ENCODE measurements around the gene DOCK2.
"Not testable (repeated sequence)": the region's sequence is repeated elsewhere in the genome, so short reads cannot be mapped to it uniquely, and the experiment has no call there.

Gene DOCK2

DNA sequence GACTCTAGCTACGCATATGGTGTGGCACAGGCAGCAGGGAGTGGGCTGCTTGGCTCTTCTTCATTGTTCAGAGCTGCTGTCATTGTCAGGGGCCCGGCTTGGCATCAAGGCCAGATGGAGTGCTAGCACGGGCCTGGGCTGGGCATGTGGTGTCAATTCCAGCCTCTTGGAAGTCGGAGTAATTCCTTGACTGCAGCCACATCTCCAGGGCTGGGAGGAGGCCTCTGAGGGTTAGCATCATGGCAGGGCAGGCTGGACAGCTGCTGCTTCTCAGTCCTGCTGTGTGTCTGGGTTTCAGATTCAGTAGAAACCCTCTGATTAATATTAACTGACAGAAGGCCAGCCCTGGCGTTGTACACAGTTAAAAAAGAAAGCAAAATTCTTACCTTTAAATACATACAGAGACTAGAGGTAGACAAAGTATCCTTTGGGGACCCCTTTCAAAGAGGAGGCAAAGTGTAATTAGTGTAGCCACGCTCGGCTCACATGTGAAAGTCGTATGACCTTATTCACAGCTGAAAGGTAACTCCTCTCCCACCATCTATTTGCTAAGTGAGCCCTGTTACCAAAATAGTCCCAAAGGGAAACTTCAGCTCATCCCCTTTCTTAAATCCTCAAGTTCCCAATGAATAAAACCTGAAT is 126.4 kb downstream of the DOCK2 start:
- Histone ChIP-seq H2AFZ (ENCODE audit: low read depth, low read length) (no peak overlapping the region), H3K9ac (ENCODE audit: low read depth, low read length) (no peak overlapping the region), H3K9me3 (ENCODE audit: insufficient read depth, low read length, severe bottlenecking) (no peaks in the 10 kb centered on the region), H3K79me2 (ENCODE audit: insufficient read depth, low read length) (no peaks in the 10 kb centered on the region), H3K27ac (ENCODE audit: low read length) (no peak overlapping the region), H3K27me3 (ENCODE audit: insufficient read depth, low read length, poor library complexity) (no peaks in the 10 kb centered on the region), H3K4me1 (ENCODE audit: insufficient read depth, low read length) (no peaks in the 10 kb centered on the region), H3K36me3 (ENCODE audit: insufficient read depth, low read length) (peaks cover 86% of the 10 kb centered on the region), H3K4me3 (ENCODE audit: low read depth in 1 of 2, low read length in 2 of 2) (no peak overlapping the region), H3K4me2 (ENCODE audit: insufficient read depth, low read length) (no peak overlapping the region), H4K20me1 (ENCODE audit: insufficient read depth, low read length) (peaks cover 4% of the 10 kb centered on the region; the same call in 1 of the 2 replicates)
- DNase-seq (no peak), ATAC-seq (ENCODE audit: insufficient read depth, low read depth) (no peak)
- TF ChIP-seq, protein P1, sequence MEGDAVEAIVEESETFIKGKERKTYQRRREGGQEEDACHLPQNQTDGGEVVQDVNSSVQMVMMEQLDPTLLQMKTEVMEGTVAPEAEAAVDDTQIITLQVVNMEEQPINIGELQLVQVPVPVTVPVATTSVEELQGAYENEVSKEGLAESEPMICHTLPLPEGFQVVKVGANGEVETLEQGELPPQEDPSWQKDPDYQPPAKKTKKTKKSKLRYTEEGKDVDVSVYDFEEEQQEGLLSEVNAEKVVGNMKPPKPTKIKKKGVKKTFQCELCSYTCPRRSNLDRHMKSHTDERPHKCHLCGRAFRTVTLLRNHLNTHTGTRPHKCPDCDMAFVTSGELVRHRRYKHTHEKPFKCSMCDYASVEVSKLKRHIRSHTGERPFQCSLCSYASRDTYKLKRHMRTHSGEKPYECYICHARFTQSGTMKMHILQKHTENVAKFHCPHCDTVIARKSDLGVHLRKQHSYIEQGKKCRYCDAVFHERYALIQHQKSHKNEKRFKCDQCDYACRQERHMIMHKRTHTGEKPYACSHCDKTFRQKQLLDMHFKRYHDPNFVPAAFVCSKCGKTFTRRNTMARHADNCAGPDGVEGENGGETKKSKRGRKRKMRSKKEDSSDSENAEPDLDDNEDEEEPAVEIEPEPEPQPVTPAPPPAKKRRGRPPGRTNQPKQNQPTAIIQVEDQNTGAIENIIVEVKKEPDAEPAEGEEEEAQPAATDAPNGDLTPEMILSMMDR (IDR thresholded peaks at IDR 0.05; ENCODE audit: borderline replicate concordance, extremely low read depth, low read length, poor library complexity, severe bottlenecking), result no peak
- TF ChIP-seq EZH2 (IDR thresholded peaks at IDR 0.05; ENCODE audit: borderline replicate concordance, low read depth, low read length, severe bottlenecking), result no peak

DNA sequence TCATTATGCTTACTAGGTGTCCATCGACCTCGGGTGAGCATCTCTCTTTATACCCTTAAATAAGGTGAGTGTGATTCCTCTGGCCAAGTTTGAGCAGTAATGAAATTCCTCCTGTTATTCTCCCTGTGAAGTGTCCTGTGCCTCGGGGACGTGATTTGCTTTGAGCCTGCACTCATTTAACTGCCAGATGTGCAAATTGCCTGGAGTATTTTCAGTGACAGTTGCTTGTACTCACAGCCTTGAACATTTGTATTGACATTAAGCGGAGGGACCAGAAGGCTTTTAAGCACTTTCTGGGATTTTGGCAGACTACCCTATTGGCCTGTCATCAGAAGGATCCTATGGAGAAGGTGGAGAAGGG is 126.9 kb downstream of the DOCK2 start:
- Histone ChIP-seq H3K4me1 (ENCODE audit: insufficient read depth, low read length) (no peaks in the 10 kb centered on the region), H3K36me3 (ENCODE audit: insufficient read depth, low read length) (peaks cover 84% of the 10 kb centered on the region), H3K4me2 (ENCODE audit: insufficient read depth, low read length) (no peak overlapping the region), H3K9me3 (ENCODE audit: insufficient read depth, low read length, severe bottlenecking) (no peaks in the 10 kb centered on the region), H4K20me1 (ENCODE audit: insufficient read depth, low read length) (peaks cover 4% of the 10 kb centered on the region; the same call in 1 of the 2 replicates), H2AFZ (ENCODE audit: low read depth, low read length) (no peak overlapping the region), H3K4me3 (ENCODE audit: low read depth in 1 of 2, low read length in 2 of 2) (no peak overlapping the region), H3K27me3 (ENCODE audit: insufficient read depth, low read length, poor library complexity) (no peaks in the 10 kb centered on the region), H3K79me2 (ENCODE audit: insufficient read depth, low read length) (no peaks in the 10 kb centered on the region), H3K27ac (ENCODE audit: low read length) (no peak overlapping the region), H3K9ac (ENCODE audit: low read depth, low read length) (no peak overlapping the region)
- ATAC-seq (ENCODE audit: insufficient read depth, low read depth) (no peak), DNase-seq (no peak)
- no peak for TF ChIP-seq EZH2 (IDR thresholded peaks at IDR 0.05; ENCODE audit: borderline replicate concordance, low read depth, low read length, severe bottlenecking)
- TF ChIP-seq, protein P1 (IDR thresholded peaks at IDR 0.05; ENCODE audit: borderline replicate concordance, extremely low read depth, low read length, poor library complexity, severe bottlenecking), result no peak

DNA sequence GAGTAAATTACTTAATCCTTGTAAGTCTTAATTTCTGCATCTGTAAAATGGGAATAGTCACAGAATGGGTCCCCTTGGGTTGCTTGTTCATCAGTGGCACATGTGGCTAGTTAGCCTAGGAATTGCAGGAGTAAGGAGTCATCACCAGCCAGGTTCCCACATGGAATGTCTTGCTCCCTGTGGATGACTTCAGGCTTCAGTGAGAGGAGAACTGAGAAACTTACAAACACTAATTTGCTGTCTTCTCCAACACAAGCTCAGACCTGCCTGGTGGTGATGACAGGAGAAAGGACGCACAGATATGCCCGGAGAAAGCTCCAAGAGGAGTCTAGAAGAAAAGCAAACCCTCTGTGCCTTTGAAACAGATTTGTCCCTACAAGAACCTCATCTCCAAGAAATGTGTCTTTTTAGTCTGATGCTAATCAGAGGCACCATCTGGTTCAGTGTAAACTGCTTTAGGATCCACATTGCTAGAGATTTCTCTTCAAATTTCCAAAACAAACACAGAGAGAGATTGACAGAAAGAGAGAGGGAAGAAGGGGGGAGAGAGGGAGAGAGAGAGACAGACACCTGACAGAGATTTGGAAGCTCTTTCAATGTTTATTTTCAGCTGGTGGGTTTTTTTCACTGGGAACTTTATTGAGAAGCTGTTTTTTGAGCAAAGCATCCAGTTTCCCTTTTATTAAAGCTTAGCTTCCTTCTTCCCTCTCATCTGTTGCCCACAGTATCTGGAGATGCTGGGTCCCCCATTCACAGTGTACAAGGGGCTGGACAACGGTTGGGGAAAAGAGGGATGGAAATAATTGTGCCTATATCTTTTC is 128.3 kb downstream of the DOCK2 start:
- no peak for ATAC-seq (ENCODE audit: insufficient read depth, low read depth)
- Histone ChIP-seq H3K79me2 (ENCODE audit: insufficient read depth, low read length) (no peaks in the 10 kb centered on the region), H3K4me3 (ENCODE audit: low read depth in 1 of 2, low read length in 2 of 2) (no peak overlapping the region), H3K27me3 (ENCODE audit: insufficient read depth, low read length, poor library complexity) (no peaks in the 10 kb centered on the region), H3K9me3 (ENCODE audit: insufficient read depth, low read length, severe bottlenecking) (no peaks in the 10 kb centered on the region), H2AFZ (ENCODE audit: low read depth, low read length) (no peak overlapping the region), H3K36me3 (ENCODE audit: insufficient read depth, low read length) (peaks cover 82% of the 10 kb centered on the region), H3K4me1 (ENCODE audit: insufficient read depth, low read length) (no peaks in the 10 kb centered on the region), H3K4me2 (ENCODE audit: insufficient read depth, low read length) (no peak overlapping the region), H3K9ac (ENCODE audit: low read depth, low read length) (no peak overlapping the region), H3K27ac (ENCODE audit: low read length) (no peak overlapping the region), H4K20me1 (ENCODE audit: insufficient read depth, low read length) (peaks cover 11% of the 10 kb centered on the region)
- no peak for TF ChIP-seq EZH2 (IDR thresholded peaks at IDR 0.05; ENCODE audit: borderline replicate concordance, low read depth, low read length, severe bottlenecking)
- TF ChIP-seq, protein P1 (IDR thresholded peaks at IDR 0.05; ENCODE audit: borderline replicate concordance, extremely low read depth, low read length, poor library complexity, severe bottlenecking), result no peak
- no peak for DNase-seq

GRCh38 chr5:169766943-169767342 is 129.9 kb downstream of the DOCK2 start:
- H3K4me2 ChIP-seq (ENCODE audit: insufficient read depth, low read length); H3K27ac ChIP-seq (ENCODE audit: low read length); H3K27me3 ChIP-seq (ENCODE audit: insufficient read depth, low read length, poor library complexity); DNase-seq; H3K9ac ChIP-seq (ENCODE audit: low read depth, low read length); ATAC-seq (ENCODE audit: insufficient read depth, low read depth); H2AFZ ChIP-seq (ENCODE audit: low read depth, low read length); H3K4me1 ChIP-seq (ENCODE audit: insufficient read depth, low read length); H3K4me3 ChIP-seq (ENCODE audit: low read depth in 1 of 2, low read length in 2 of 2); H3K9me3 ChIP-seq (ENCODE audit: insufficient read depth, low read length, severe bottlenecking); H3K79me2 ChIP-seq (ENCODE audit: insufficient read depth, low read length): not testable (repeated sequence)
- peaks cover 11% of the 10 kb centered on the region for H4K20me1 ChIP-seq (ENCODE audit: insufficient read depth, low read length)
- H3K36me3 ChIP-seq (ENCODE audit: insufficient read depth, low read length), result peaks cover 77% of the 10 kb centered on the region
